K562 (cell line): ENCODE data around the gene DHX57. TPM values are rescaled to one million over a fixed set of nuclear protein-coding genes. Genes with fewer than 3 reads are reported as not detected.

Source experiments
- ADNP ChIP-seq: fragments of 200-800 bp; sonication (Bioruptor generic); IDR thresholded peaks from 2 replicates; pipeline ENCODE4 v1.6.1; 2016; ENCODE audit warnings: missing genetic modification characterization, missing compliant biosample characterization
- BRD9 ChIP-seq: fragments of 450-650 bp; IDR thresholded peaks from 2 replicates; pipeline ENCODE4 v1.6.1; 2018; ENCODE audit warnings: low read depth; ENCODE audit not compliant: partially characterized antibody
- ESRRA ChIP-seq: fragments of 450-650 bp; IDR thresholded peaks from 2 replicates; pipeline ENCODE4 v1.6.1; 2014; ENCODE audit warnings: low read depth, mild to moderate bottlenecking, moderate library complexity, borderline replicate concordance
- FOSL1 ChIP-seq: fragments of 200-800 bp; sonication (Bioruptor generic); conservative IDR thresholded peaks from 2 replicates; pipeline ENCODE4 v1.6.1; 2016; ENCODE audit warnings: missing genetic modification characterization, missing compliant biosample characterization
- HNRNPL ChIP-seq: fragments of 200-400 bp; formaldehyde crosslinking; IDR thresholded peaks from 2 replicates; pipeline ENCODE4 v1.6.1; 2017; ENCODE audit warnings: low read depth, mild to moderate bottlenecking, low read length
- PHF8 ChIP-seq: fragments of 200-600 bp; sonication (generic); IDR thresholded peaks from 2 replicates; pipeline ENCODE4 v1.6.1; 2012; ENCODE audit warnings: mixed run types, mild to moderate bottlenecking, inconsistent platforms, low read length, moderate library complexity, borderline replicate concordance
- PRMT5 ChIP-seq: sonication (generic); formaldehyde crosslinking; IDR thresholded peaks from 2 replicates; pipeline ENCODE4 v1.5.0; 2020; ENCODE audit warnings: missing genetic modification reagents
- REST ChIP-seq, 2 experiments: fragments of 450-650 bp; formaldehyde crosslinking in 1 of 2; IDR thresholded peaks; 2 replicates each; pipeline versions ENCODE4 v1.4.0 to v1.6.1; 2014 to 2020; ENCODE audit warnings: mild to moderate bottlenecking in 2 of 2, borderline replicate concordance in 1 of 2, low read depth in 1 of 2
- ZEB2 ChIP-seq: fragments of 450-650 bp; IDR thresholded peaks from 2 replicates; pipeline ENCODE4 v1.6.1; 2016
- ZNF175 ChIP-seq: fragments of 200-800 bp; sonication (Bioruptor generic); IDR thresholded peaks from 2 replicates; pipeline ENCODE4 v1.6.1; 2016; ENCODE audit warnings: low read depth, mild to moderate bottlenecking, missing genetic modification characterization, missing compliant biosample characterization
- ZNF407 ChIP-seq: fragments of 450-650 bp; IDR thresholded peaks from 2 replicates; pipeline ENCODE4 v1.6.1; 2016; ENCODE audit warnings: low read depth
- polyA plus RNA-seq, 8 experiments: library from polyadenylated mRNA; depleted of rRNA in 4 of 8; stranded (reverse) in 5 of 8; unstranded in 3 of 8; fragments of >200 nt; fragmentation: Nextera tagmentation in 2 of 8; fragmentation: Illumina TruSeq in 1 of 8; extraction: Ambion mirVana in 2 of 8; extraction: Trizol in 1 of 8; gene quantifications; 2 replicates each; pipeline versions ENCODE4 v1.2.1 to v1.2.3, GENCODE V29; 2011 to 2014; ENCODE audit warnings: inconsistent platforms in 1 of 8, missing spikeins in 1 of 8
- total RNA-seq, 7 experiments: library from RNA; depleted of rRNA in 6 of 7; stranded (reverse); fragments of >200 nt in 6 of 7; fragmentation: Illumina TruSeq in 2 of 7; extraction: Trizol in 2 of 7; gene quantifications; 2 replicates each; pipeline versions ENCODE4 v1.2.1 to v1.2.3, GENCODE V29; 2011 to 2021; ENCODE audit warnings: low replicate concordance in 1 of 7

The DHX57 gene
- total and polyA plus RNA-seq, 9 of the 15 experiments (the other 6 are each of a cell fraction or from before 2014, with no cell fraction given), result 7.4 to 23.6 (median 17.9) TPM

- no peak for TF ChIP-seq ZNF407
- no peak for TF ChIP-seq ADNP (tag)
- TF ChIP-seq BRD9, result no peak
- TF ChIP-seq HNRNPL, result no peak
- TF ChIP-seq REST (IDR thresholded peaks at IDR 0.05; ENCODE audit: borderline replicate concordance), result no peak
- no peak for TF ChIP-seq REST (CRISPR knock-in tag; IDR thresholded peaks at IDR 0.05; ENCODE audit: low read depth)
- TF ChIP-seq ZNF175 (CRISPR knock-in tag), result no peak
- TF ChIP-seq PHF8, result no peak
- peak; percentile 80 for TF ChIP-seq ZEB2
- no peak for TF ChIP-seq ESRRA
- TF ChIP-seq PRMT5, result no peak
- 0 out of 2 replicates have a peak, but pooled peaks have one; percentile 43 for TF ChIP-seq FOSL1 (tag)
Observed at GRCh38 chr2:38892819-38893218, 17.1 kb upstream of the DHX57 start (continued).
